ENCODE data around the gene GNG7. TPM values are rescaled to one million over a fixed set of nuclear protein-coding genes. Genes with fewer than 3 reads are reported as not detected.
A peak's percentile ranks its signal among the peaks of the same experiment; 100 is the strongest.

Gene GNG7
- total RNA-seq, 1 experiment from 2014 or later: 7.7 TPM

DNA sequence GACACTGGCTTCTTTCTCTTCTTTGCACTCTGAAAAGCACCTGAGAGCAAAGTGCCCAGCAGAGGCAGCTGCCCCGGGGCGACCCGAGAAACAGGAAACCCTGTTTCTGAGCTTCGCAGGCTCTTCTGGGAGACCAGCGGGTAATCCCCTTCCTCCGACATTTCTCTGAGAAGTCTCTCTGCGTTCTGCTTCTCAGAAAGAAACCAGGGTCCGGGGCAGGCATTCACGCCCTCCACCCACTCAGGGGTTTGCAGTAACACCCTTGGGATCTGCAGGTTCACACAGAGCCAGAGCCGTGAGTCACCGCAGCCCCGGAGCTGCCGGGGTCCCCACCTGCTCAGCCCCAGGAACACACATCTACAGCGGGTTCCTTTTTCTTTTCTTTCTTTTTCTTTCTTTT lies 140.6 kb downstream of the GNG7 start:
- no peak overlapping the region for H4K91ac ChIP-seq (ENCODE audit: insufficient read length, low read depth, low read length)
- no peak overlapping the region for H2AK5ac ChIP-seq (ENCODE audit: insufficient read length, low read length)
- Mint-ChIP-seq H3K27me3 (ENCODE audit: low read depth) (0 out of 2 replicates have a peak, but pooled peaks cover 1% of the 10 kb centered on the region), H3K27ac (peak overlapping the region in 1 of 3 experiments; percentile 73; a peak in 1 of 7 replicates), H3K9me3 (peaks cover 0 to 1% of the 10 kb centered on the region in 2 experiments; a peak in 2 of 5 replicates), H3K4me3 (no peak overlapping the region), H3K4me1 (peaks cover 8 to 17% of the 10 kb centered on the region in 2 experiments; a peak in 3 of 4 replicates), H3K36me3 (ENCODE audit: insufficient read depth in 1 of 3, low read depth in 3 of 3) (no peaks in the 10 kb centered on the region; a peak in 1 of 7 replicates)
- no peaks in the 10 kb centered on the region for H3K9me3 ChIP-seq (ENCODE audit: control insufficient read depth, low read depth, low read length)
- H4K5ac ChIP-seq (ENCODE audit: insufficient read length, low read depth, low read length): no peak overlapping the region
- no peak overlapping the region for H3K23ac ChIP-seq (ENCODE audit: insufficient read length, low read depth, low read length)
- no peak overlapping the region for H2AFZ ChIP-seq (ENCODE audit: low read length)
- H3K4me1 ChIP-seq (ENCODE audit: insufficient read depth, low read length): no peaks in the 10 kb centered on the region
- no peak overlapping the region for H3K14ac ChIP-seq (ENCODE audit: insufficient read depth, low read length)
- H3K4me2 ChIP-seq (ENCODE audit: insufficient read depth, insufficient read length, low read length): no peak overlapping the region
- TF ChIP-seq, protein P1, sequence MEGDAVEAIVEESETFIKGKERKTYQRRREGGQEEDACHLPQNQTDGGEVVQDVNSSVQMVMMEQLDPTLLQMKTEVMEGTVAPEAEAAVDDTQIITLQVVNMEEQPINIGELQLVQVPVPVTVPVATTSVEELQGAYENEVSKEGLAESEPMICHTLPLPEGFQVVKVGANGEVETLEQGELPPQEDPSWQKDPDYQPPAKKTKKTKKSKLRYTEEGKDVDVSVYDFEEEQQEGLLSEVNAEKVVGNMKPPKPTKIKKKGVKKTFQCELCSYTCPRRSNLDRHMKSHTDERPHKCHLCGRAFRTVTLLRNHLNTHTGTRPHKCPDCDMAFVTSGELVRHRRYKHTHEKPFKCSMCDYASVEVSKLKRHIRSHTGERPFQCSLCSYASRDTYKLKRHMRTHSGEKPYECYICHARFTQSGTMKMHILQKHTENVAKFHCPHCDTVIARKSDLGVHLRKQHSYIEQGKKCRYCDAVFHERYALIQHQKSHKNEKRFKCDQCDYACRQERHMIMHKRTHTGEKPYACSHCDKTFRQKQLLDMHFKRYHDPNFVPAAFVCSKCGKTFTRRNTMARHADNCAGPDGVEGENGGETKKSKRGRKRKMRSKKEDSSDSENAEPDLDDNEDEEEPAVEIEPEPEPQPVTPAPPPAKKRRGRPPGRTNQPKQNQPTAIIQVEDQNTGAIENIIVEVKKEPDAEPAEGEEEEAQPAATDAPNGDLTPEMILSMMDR (conservative IDR thresholded peaks at IDR 0.05): no peak
- no peak overlapping the region for H2BK5ac ChIP-seq (ENCODE audit: insufficient read length, low read length)
- no peak overlapping the region for H2BK20ac ChIP-seq (ENCODE audit: low read depth, low read length, poor library complexity, severe bottlenecking)
- no peak overlapping the region for H3K56ac ChIP-seq (ENCODE audit: insufficient read length, low read depth, low read length)
- no peak overlapping the region for H3K27ac ChIP-seq (ENCODE audit: insufficient read length, low read depth, low read length)
- H3K23me2 ChIP-seq (ENCODE audit: insufficient read length, low read depth, low read length, poor library complexity, severe bottlenecking): no peaks in the 10 kb centered on the region
- H2BK15ac ChIP-seq (ENCODE audit: low read depth, low read length): no peak overlapping the region
- no peak overlapping the region for H2BK120ac ChIP-seq (ENCODE audit: low read depth, low read length, poor library complexity, severe bottlenecking)
- WGBS (ENCODE audit: extremely low coverage, insufficient read length, low lambda C conversion rate): no CpG with 5 or more reads among the region's 14 CpGs
- H3K4ac ChIP-seq (ENCODE audit: low read depth, low read length): no peak overlapping the region
- no peak overlapping the region for H3T11ph ChIP-seq (ENCODE audit: low read length)
- no peaks in the 10 kb centered on the region for H4K20me1 ChIP-seq (ENCODE audit: control insufficient read depth, insufficient read depth, insufficient read length)
- H3K9ac ChIP-seq (ENCODE audit: extremely low read depth, insufficient read length, low read length): no peak overlapping the region
- no peak overlapping the region for H2BK12ac ChIP-seq (ENCODE audit: insufficient read length, low read depth, low read length)
- H3K18ac ChIP-seq (ENCODE audit: insufficient read length, low read depth, low read length): no peak overlapping the region
- no peaks in the 10 kb centered on the region for H3K79me1 ChIP-seq (ENCODE audit: insufficient read depth, low read depth, low read length, poor library complexity, severe bottlenecking)
- no peaks in the 10 kb centered on the region for H3K79me2 ChIP-seq (ENCODE audit: insufficient read depth, low read length)
- no peaks in the 10 kb centered on the region for H3K27me3 ChIP-seq (ENCODE audit: insufficient read depth, low read length)
- DNase-seq: no peak
- H4K8ac ChIP-seq (replicated peaks; ENCODE audit: insufficient read length, low read depth, low read length): no peak overlapping the region
